ENCODE measurements around the gene GSE1.

DNA sequence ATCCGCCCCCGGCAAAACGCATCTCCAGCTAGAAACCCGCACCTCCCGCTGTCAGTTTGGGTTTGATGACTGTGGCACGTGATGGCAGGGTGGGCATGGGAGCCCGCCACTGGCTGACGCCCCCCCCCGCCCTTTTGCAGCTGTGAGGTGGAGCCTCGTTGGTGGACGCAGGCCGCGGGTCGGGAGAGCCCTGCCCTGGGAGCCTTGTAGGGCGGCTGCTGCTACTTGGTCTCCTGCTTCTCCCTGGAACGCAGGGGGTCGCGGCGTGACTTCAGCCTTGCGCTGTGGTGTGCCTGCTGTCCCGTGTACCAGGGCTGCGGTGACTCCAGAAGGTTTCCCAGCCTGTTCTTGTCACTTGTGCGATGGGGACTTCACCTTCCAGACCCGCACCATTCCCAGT lies 28.2 kb downstream of the GSE1 start:
- TF ChIP-seq, protein P1, sequence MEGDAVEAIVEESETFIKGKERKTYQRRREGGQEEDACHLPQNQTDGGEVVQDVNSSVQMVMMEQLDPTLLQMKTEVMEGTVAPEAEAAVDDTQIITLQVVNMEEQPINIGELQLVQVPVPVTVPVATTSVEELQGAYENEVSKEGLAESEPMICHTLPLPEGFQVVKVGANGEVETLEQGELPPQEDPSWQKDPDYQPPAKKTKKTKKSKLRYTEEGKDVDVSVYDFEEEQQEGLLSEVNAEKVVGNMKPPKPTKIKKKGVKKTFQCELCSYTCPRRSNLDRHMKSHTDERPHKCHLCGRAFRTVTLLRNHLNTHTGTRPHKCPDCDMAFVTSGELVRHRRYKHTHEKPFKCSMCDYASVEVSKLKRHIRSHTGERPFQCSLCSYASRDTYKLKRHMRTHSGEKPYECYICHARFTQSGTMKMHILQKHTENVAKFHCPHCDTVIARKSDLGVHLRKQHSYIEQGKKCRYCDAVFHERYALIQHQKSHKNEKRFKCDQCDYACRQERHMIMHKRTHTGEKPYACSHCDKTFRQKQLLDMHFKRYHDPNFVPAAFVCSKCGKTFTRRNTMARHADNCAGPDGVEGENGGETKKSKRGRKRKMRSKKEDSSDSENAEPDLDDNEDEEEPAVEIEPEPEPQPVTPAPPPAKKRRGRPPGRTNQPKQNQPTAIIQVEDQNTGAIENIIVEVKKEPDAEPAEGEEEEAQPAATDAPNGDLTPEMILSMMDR (IDR thresholded peaks at IDR 0.05): no peak
- no peak for TF ChIP-seq POLR2AphosphoS5 (IDR thresholded peaks at IDR 0.05)
